Measurements from ENCODE around the gene XPC.

The XPC gene

DNA sequence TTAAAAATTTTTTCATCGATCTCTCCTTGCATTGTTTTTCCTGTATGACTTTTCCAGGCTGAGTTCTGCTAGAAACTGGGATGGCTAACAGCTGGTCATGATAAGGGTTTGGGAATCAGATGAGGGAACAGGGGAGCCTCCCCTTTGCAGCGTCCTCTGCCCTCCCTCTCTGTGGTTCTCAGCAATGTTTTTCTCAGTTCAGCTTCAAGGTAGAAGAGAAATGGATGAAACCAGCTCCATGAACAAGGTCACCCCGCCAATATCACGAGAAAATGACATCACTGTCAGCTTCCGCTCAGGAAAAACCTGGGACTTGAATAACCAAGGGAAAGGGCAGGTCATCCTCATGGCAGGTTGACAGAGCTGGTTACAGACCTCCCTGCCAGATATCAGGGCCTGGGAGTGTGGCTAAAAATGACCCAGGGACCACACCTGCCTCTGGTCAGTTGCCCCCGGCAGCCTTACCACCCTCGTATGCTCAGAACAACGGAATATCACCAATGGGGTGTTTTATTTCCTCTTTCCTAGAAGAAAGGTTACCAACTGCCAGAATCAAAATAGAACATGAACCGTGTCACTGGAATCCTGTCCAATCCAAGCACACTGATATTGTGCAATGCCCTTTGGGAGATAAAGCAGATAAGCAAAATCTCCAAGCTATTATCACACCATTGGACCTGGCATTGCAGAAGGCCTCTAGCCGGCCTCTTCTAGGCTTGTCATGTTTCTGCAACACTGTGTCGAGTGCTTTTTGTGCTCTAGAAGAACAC is 26.3 kb upstream of the XPC start:
- Histone ChIP-seq H3K4me3 (ENCODE audit: low read length) (no peak overlapping the region), H3K4me1 (ENCODE audit: control insufficient read depth, insufficient read depth, low read length) (peaks cover 63% of the 10 kb centered on the region), H3K36me3 (ENCODE audit: control insufficient read depth, insufficient read depth, low read length) (no peaks in the 10 kb centered on the region), H3K9ac (ENCODE audit: low read length) (peak overlapping the region; percentile 1), H3K9me3 (ENCODE audit: control insufficient read depth, low read length) (no peaks in the 10 kb centered on the region), H3K27me3 (ENCODE audit: control insufficient read depth, insufficient read depth, low read length) (no peaks in the 10 kb centered on the region)

DNA sequence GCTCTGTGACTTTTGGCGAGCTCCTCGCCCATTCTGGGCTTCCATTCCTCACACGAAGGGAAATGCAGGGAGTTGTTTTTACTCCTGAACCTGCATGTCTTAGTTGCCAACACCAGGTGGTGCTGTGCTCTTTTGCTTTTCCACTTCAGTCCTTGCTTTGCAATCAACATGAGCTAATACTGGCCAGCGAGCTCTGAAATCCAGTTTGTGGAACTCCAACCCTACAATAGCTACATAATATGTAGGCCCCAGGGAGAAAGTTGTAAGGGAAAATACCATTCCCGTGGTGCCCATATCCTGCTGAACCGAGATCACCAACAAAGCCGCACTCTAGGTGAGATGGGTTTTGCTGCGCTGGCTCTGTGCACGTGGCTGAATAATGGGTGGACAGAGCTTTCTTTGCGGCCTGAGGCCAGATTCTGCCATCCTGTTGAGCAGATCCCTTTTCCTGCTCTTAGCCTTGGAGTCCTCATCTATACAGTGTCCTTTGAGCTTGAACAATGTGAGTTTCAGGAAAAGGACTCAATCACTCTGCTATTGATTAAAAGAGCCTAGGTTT is 25.2 kb upstream of the XPC start:
- Histone ChIP-seq H3K4me1 (ENCODE audit: control insufficient read depth, insufficient read depth, low read length) (peaks cover 53% of the 10 kb centered on the region), H3K36me3 (ENCODE audit: control insufficient read depth, insufficient read depth, low read length) (no peaks in the 10 kb centered on the region), H3K9me3 (ENCODE audit: control insufficient read depth, low read length) (no peaks in the 10 kb centered on the region), H3K4me3 (ENCODE audit: low read length) (no peak overlapping the region), H3K27me3 (ENCODE audit: control insufficient read depth, insufficient read depth, low read length) (no peaks in the 10 kb centered on the region), H3K9ac (ENCODE audit: low read length) (no peak overlapping the region)

DNA sequence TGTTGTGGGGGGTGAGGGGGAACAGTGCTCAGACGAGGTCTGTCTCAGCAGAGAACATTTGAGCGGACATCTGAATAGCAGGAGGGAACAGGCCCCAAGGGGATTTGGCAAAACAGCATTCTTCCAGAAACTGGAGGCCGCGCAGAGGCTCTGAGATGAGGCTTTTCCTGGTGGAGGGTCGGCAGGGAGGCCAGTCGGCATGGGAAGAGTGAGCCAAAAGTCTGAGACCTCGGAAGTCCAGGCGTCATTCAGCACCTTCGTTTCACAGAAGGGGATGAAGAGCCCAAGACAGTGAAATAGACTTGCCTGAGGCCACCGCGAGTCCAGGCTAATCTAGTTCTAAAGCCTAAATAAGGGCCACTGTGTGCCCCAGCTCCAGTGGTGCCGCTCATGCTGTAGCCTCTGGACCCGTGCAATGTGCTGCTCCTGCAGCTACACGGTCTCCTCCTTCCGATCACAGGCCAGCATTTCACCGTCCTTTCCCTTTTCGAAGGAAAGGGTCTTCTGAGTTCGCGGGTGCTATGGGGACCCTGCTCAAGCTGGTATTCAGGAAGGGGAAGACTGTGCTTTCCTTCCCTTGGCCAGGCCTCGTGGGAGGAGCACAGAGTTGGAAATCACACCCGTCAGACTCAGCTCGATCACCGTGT is 24.6 kb upstream of the XPC start:
- H3K4me1 ChIP-seq (ENCODE audit: control insufficient read depth, insufficient read depth, low read length): peaks cover 47% of the 10 kb centered on the region
- H3K36me3 ChIP-seq (ENCODE audit: control insufficient read depth, insufficient read depth, low read length): no peaks in the 10 kb centered on the region
- H3K9ac ChIP-seq (ENCODE audit: low read length): no peak overlapping the region

DNA sequence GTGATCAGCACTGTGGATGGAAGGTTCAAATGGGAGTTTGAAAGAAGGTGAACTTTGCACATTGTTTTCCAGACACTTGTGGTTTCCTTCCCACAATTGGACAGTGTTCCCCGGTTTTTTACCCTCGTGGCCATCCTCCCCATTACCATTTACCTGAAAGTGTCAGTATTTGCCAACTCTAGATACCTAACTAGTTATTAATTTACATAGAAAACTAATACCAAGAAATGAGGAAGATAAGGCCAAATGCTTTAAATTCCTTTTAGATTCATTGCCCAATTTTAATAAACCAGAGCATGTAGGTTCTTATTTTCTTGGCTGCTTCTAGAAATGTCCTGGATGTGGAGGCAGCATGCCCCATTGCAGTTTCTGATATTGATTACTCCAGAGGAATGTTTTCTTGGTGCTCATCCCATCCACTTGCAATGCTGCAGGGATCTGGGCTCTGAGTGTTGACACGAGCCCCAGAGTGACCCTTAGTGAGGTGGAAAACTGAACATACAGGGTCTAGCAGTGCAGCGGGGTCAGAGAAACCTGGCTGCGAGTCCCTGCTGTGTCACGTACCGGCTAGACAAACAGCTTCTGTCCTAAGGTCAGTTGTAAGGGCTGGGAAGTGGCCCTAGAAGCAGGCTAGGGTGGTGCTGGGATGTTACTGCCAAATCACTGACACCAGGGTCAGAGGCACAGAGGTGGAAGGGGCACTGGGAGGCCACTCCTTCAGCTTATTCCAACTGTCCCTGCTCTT is 23.7 kb upstream of the XPC start:
- Histone ChIP-seq H3K4me1 (ENCODE audit: control insufficient read depth, insufficient read depth, low read length) (peaks cover 47% of the 10 kb centered on the region), H3K4me3 (ENCODE audit: low read length) (no peak overlapping the region), H3K27me3 (ENCODE audit: control insufficient read depth, insufficient read depth, low read length) (no peaks in the 10 kb centered on the region), H3K36me3 (ENCODE audit: control insufficient read depth, insufficient read depth, low read length) (no peaks in the 10 kb centered on the region), H3K9me3 (ENCODE audit: control insufficient read depth, low read length) (no peaks in the 10 kb centered on the region), H3K9ac (ENCODE audit: low read length) (no peak overlapping the region)

More for the DNA sequence above, 24.6 kb upstream of the XPC start:
- no peaks in the 10 kb centered on the region for H3K27me3 ChIP-seq (ENCODE audit: control insufficient read depth, insufficient read depth, low read length)
- H3K4me3 ChIP-seq (ENCODE audit: low read length): no peak overlapping the region
- H3K9me3 ChIP-seq (ENCODE audit: control insufficient read depth, low read length): no peaks in the 10 kb centered on the region

DNA sequence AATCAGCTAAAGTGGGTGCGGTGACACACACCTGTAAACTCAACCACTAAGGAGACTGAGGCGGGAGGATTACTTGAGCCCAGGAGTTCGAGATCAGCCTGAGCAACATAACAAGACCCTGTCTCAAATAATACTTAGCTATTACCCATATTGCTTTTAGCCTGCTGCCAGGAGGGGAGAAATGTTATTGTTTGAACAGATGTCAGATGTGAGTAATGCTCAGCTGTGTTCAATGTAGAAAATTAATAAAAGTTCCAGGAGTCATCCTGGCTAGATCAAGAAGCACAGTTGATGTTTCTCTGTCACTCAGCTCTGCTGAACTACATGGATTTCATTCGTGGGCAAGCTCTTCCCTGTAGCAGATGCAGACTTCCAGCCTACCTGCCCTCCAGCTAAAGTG is 22.4 kb upstream of the XPC start:
- Histone ChIP-seq H3K36me3 (ENCODE audit: control insufficient read depth, insufficient read depth, low read length) (no peaks in the 10 kb centered on the region), H3K9ac (ENCODE audit: low read length) (no peak overlapping the region), H3K27me3 (ENCODE audit: control insufficient read depth, insufficient read depth, low read length) (no peaks in the 10 kb centered on the region), H3K4me3 (ENCODE audit: low read length) (no peak overlapping the region), H3K4me1 (ENCODE audit: control insufficient read depth, insufficient read depth, low read length) (peaks cover 47% of the 10 kb centered on the region), H3K9me3 (ENCODE audit: control insufficient read depth, low read length) (no peaks in the 10 kb centered on the region)

DNA sequence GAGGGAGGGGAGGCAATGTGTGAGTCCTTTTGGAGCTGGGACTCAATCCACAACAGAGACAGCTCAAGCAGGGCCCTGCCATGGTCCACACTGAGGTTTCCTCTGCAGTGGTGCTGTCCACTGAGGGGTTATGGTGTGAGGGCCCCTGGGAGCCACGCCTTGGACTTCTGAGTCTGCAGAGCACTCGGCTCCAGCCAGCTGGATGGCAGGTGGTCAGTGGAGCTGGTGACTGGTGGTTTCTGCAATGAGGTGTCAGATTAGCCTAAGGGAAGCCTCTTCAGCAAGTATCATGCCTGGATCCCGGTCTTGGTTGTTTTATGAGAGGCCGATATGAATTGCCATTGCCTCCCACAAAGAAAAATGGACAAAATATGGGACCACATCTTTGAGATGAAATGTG is 21.9 kb upstream of the XPC start:
- Histone ChIP-seq H3K4me1 (ENCODE audit: control insufficient read depth, insufficient read depth, low read length) (peaks cover 47% of the 10 kb centered on the region), H3K9ac (ENCODE audit: low read length) (no peak overlapping the region)

DNA sequence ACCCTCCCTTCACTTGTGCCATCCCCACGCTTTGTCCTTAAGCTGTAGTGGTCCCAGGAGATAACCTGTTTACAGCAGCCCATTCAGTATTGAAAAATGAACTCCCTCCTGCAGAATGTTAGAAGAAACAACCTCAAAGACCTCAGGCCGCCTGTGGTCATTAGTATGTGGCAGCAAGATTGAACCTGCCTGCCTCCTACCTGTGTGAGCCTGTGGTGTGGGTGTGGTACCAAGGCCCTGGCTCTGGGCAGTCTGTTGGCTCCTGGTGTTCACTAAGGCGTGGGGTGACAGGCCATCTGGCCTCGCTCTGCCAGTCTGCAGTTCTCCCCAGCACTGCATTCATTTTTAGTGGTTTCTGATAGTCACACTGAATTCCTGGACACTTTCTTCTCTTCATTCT is 21.2 kb upstream of the XPC start:
- Histone ChIP-seq H3K4me1 (ENCODE audit: control insufficient read depth, insufficient read depth, low read length) (peaks cover 42% of the 10 kb centered on the region), H3K4me3 (ENCODE audit: low read length) (no peak overlapping the region), H3K36me3 (ENCODE audit: control insufficient read depth, insufficient read depth, low read length) (no peaks in the 10 kb centered on the region), H3K9ac (ENCODE audit: low read length) (no peak overlapping the region), H3K9me3 (ENCODE audit: control insufficient read depth, low read length) (no peaks in the 10 kb centered on the region), H3K27me3 (ENCODE audit: control insufficient read depth, insufficient read depth, low read length) (no peaks in the 10 kb centered on the region)

More for the DNA sequence above, 21.9 kb upstream of the XPC start:
- Histone ChIP-seq H3K9me3 (ENCODE audit: control insufficient read depth, low read length) (no peaks in the 10 kb centered on the region), H3K27me3 (ENCODE audit: control insufficient read depth, insufficient read depth, low read length) (no peaks in the 10 kb centered on the region), H3K4me3 (ENCODE audit: low read length) (no peak overlapping the region), H3K36me3 (ENCODE audit: control insufficient read depth, insufficient read depth, low read length) (no peaks in the 10 kb centered on the region)

DNA sequence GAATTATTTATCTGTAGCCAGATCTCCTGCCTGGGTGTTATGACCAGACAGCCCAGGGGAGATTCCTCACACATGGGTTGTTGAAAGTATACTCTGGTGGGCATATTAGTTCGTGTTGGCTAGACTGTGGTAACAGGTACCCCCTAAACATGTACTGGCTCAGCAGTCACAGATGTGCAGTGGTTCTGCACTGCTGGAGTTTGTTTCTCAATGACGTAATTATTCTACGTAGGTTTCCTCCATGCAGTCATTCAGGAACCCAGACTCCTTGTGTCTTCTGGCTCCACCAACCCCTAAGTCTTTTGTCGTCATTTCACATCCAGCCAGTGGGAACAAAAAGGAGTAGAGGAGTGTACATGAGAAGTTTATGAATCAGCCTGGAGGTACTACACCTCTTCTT is 16.5 kb upstream of the XPC start:
- Histone ChIP-seq H3K9ac (ENCODE audit: low read length) (no peak overlapping the region), H3K4me3 (ENCODE audit: low read length) (no peak overlapping the region), H3K27me3 (ENCODE audit: control insufficient read depth, insufficient read depth, low read length) (no peaks in the 10 kb centered on the region), H3K9me3 (ENCODE audit: control insufficient read depth, low read length) (no peaks in the 10 kb centered on the region), H3K4me1 (ENCODE audit: control insufficient read depth, insufficient read depth, low read length) (peaks cover 3% of the 10 kb centered on the region), H3K36me3 (ENCODE audit: control insufficient read depth, insufficient read depth, low read length) (no peaks in the 10 kb centered on the region)

DNA sequence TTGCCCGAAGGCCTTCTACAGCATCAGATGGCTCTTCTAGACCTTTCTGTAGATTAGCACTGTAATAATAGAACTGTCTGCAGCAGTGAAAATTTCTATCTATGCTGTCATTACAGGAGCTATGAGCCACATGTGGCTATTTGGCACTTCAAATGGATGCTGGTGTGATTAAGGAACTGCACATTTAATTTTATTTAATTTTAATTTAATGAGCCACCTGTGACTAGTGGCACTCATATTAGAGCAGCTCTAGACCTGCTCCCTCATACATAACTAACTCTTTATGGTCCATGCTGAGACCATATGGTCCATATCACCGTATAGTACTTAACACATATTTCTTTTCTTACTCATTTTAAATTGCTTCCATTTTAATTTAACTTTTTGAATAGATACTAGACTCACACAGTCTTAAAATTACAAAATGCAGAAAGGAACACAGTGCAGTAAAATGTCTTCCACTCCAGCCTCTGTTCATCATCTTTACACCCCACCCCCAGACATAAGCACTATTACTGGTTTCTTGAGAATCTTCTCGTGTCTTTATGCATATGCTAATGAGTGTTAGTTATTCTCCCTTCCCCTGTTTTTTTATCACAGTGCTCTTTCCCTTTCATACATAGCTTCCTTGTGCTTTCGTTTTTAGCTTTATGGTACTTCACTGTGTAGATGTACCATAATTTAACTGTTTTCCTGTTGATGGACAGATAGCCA is 9.8 kb upstream of the XPC start:
- Histone ChIP-seq H3K9me3 (ENCODE audit: control insufficient read depth, low read length) (no peaks in the 10 kb centered on the region), H3K4me1 (ENCODE audit: control insufficient read depth, insufficient read depth, low read length) (no peaks in the 10 kb centered on the region), H3K9ac (ENCODE audit: low read length) (no peak overlapping the region), H3K36me3 (ENCODE audit: control insufficient read depth, insufficient read depth, low read length) (peaks cover 5% of the 10 kb centered on the region), H3K4me3 (ENCODE audit: low read length) (no peak overlapping the region), H3K27me3 (ENCODE audit: control insufficient read depth, insufficient read depth, low read length) (no peaks in the 10 kb centered on the region)

DNA sequence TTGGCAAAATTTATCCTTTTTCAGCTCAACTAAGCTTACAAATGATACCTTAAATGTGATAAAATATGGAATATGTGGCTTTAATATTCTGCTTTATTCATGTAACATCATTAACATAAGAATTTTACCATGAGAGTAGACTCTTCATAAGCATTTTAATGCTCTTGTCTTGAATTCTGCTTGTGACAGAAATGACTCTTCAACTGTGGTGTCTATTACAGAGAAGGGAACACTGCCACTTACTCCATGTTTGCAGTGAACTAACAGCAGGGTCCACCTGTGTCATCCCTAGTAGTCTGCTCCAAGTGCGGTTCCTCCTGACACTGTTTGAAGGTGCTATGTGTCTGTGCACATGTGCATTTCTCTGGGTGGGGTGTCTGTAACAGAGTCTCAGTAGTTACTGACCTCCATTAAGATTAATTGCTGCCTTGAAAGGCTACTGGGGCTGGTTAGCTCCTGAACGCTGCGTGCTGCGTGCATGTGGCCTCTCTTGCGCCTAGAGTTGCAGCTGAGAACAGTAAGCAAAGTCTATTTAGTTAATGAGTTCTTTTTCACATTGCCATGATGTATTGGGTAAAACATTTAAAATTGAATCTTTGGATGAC is 8.6 kb upstream of the XPC start:
- Histone ChIP-seq H3K4me3 (ENCODE audit: low read length) (no peak overlapping the region), H3K4me1 (ENCODE audit: control insufficient read depth, insufficient read depth, low read length) (no peaks in the 10 kb centered on the region), H3K27me3 (ENCODE audit: control insufficient read depth, insufficient read depth, low read length) (no peaks in the 10 kb centered on the region), H3K36me3 (ENCODE audit: control insufficient read depth, insufficient read depth, low read length) (peaks cover 5% of the 10 kb centered on the region), H3K9me3 (ENCODE audit: control insufficient read depth, low read length) (no peaks in the 10 kb centered on the region), H3K9ac (ENCODE audit: low read length) (no peak overlapping the region)

DNA sequence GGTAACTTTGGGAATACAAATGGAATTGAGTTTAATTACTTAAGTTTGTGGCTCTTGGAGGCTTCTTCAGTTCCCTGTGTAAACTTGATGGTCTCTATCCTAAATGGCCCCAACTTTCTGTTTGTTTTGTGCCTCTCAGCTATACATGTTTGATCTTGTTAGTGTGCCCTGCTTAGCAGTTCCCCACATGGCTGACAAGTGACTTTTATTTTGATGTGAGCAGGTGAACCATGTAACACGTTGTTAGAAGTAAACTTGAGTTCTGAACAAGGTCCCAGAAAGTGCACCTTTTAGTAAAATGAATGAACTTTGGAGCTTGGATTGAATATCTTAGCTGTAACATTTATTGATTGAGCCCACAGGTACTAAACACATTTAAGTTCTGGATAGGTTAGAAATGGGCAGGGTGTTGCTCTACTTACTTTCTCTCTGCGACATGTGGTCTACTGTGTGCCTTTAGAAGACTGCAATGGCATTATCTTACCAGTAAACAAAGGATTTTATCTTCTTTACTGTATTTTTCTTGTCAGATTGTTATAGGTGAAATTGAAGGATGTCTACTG is 4.7 kb upstream of the XPC start:
- Histone ChIP-seq H3K36me3 (ENCODE audit: control insufficient read depth, insufficient read depth, low read length) (peaks cover 5% of the 10 kb centered on the region), H3K4me3 (ENCODE audit: low read length) (no peak overlapping the region), H3K9ac (ENCODE audit: low read length) (no peak overlapping the region), H3K4me1 (ENCODE audit: control insufficient read depth, insufficient read depth, low read length) (peaks cover 6% of the 10 kb centered on the region), H3K9me3 (ENCODE audit: control insufficient read depth, low read length) (no peaks in the 10 kb centered on the region), H3K27me3 (ENCODE audit: control insufficient read depth, insufficient read depth, low read length) (no peaks in the 10 kb centered on the region)
